ENCODE data around the gene NEIL1.

- no peak for TF ChIP-seq CTCF (IDR thresholded peaks at IDR 0.05)
- no peak for TF ChIP-seq POLR2AphosphoS5 (IDR thresholded peaks at IDR 0.05)
Observed at GRCh38 chr15:75361361-75361988, 14.6 kb downstream of the NEIL1 start.
